ENCODE measurements around the gene ZNF143.

DNA sequence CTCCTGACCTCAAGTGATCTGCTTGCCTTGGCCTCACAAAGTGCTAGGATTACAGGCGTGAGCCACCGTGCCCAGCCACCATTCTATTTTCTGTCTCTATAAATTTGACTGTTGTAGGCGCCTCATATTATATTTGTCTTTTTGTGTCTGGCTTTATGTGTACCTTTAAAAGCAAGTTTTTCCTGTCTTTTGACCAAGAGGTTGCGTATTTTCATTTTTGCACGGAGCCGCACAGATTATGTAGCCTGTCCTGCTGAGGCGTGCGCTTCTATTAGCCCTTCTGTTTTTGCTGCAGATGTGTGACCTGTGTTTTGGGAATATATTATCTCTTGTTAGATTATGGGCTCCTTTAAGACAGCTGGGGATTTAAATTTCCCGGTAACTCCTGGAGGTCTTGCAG is 72.2 kb downstream of the ZNF143 start:
- TF ChIP-seq, protein P1, sequence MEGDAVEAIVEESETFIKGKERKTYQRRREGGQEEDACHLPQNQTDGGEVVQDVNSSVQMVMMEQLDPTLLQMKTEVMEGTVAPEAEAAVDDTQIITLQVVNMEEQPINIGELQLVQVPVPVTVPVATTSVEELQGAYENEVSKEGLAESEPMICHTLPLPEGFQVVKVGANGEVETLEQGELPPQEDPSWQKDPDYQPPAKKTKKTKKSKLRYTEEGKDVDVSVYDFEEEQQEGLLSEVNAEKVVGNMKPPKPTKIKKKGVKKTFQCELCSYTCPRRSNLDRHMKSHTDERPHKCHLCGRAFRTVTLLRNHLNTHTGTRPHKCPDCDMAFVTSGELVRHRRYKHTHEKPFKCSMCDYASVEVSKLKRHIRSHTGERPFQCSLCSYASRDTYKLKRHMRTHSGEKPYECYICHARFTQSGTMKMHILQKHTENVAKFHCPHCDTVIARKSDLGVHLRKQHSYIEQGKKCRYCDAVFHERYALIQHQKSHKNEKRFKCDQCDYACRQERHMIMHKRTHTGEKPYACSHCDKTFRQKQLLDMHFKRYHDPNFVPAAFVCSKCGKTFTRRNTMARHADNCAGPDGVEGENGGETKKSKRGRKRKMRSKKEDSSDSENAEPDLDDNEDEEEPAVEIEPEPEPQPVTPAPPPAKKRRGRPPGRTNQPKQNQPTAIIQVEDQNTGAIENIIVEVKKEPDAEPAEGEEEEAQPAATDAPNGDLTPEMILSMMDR (IDR thresholded peaks at IDR 0.05): no peak
- no peak for TF ChIP-seq POLR2A (IDR thresholded peaks at IDR 0.05)

Measured in sigmoid colon (tissue), 3 donors.